Measurements from ENCODE around the gene TRERF1.

The TRERF1 gene

DNA sequence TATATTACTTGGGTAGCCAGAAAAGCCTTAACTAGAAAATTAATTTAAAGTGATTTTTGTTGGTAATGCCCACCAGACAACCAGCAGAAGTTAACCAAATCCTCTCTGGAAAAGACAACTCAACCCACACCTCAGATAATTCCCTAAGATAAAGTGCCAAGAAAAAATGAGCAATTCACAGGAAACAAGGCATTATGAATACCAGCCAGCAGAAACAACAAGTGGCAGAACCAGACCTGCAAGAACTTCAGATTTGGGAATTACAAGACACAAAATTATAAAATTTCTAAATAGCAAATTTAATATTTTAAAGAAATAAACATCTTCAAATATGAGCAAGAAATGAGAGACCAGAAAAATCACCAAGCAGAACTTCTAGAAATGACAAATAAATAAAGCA lies 154.1 kb downstream of the TRERF1 start:
- DNase-seq (ENCODE audit: low read depth) = no peak
- TF ChIP-seq, protein P1, sequence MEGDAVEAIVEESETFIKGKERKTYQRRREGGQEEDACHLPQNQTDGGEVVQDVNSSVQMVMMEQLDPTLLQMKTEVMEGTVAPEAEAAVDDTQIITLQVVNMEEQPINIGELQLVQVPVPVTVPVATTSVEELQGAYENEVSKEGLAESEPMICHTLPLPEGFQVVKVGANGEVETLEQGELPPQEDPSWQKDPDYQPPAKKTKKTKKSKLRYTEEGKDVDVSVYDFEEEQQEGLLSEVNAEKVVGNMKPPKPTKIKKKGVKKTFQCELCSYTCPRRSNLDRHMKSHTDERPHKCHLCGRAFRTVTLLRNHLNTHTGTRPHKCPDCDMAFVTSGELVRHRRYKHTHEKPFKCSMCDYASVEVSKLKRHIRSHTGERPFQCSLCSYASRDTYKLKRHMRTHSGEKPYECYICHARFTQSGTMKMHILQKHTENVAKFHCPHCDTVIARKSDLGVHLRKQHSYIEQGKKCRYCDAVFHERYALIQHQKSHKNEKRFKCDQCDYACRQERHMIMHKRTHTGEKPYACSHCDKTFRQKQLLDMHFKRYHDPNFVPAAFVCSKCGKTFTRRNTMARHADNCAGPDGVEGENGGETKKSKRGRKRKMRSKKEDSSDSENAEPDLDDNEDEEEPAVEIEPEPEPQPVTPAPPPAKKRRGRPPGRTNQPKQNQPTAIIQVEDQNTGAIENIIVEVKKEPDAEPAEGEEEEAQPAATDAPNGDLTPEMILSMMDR (IDR thresholded peaks at IDR 0.05; ENCODE audit: insufficient read depth, low read depth, low read length, missing control alignments) = no peak
- no peak overlapping the region for H3K4me3 ChIP-seq (ENCODE audit: low read depth, low read length)

DNA sequence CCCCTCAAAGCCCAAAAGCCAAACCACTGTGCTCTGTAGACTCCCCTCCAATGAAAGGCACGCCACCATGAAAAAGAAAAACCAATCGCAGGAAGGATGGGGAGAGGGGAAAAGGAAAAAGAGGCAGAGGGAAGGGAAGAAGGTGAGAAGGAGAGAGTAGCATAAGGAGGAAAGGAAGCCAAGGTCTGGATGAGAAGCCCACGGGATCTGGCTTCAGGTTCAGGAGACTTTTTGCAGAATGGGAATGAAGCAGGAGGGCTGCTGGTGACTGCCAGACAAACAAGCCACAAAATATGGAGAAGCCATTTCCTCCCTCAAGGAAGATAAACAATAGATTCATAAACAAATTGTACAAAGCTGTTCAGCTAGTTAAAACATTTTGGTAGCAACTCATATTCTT lies 155.1 kb downstream of the TRERF1 start:
- DNase-seq (ENCODE audit: low read depth) = no peak
- no peak overlapping the region for H3K4me3 ChIP-seq (ENCODE audit: low read depth, low read length)
- TF ChIP-seq, protein P1 (IDR thresholded peaks at IDR 0.05; ENCODE audit: insufficient read depth, low read depth, low read length, missing control alignments) = no peak

DNA sequence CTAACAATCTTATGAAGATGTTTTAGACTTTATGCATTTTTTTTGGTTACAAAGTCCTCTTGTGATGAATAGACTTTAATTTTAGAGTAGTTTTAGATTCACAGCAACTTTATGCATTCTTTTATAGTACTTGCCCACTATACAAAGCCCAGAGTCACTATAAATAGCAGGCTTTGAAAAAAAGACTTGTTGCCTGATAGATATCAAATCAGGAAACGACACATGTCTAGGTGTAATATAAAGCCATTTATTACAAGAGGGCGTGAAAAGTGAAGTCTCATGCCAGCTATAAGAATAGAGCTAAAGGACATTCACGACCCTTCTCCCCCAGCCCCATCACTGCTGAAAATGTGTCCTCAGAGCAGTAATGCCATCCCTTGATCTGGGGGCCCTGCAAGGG lies 156.0 kb downstream of the TRERF1 start:
- H3K4me3 ChIP-seq (ENCODE audit: low read depth, low read length) = no peak overlapping the region

DNA sequence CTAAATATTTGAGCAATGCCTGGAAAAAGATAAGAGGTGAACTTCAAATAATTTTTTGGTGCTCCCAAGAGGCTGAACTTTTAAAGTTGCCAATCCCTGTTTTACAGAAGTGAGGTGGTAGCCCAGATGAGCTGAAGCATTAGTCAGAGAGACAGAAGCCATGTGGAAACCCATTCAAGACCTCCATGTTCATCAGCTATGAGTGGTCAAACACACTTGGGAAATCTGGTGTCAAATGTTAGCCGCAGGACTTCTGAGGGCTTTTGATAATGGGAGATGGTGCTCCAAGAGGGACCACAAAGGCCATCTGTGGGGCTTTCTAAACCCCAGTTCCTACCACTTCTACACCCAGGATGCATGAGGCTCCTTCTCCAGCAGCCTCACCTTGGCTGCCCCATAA lies 156.5 kb downstream of the TRERF1 start:
- DNase-seq (ENCODE audit: low read depth) = no peak
- no peak overlapping the region for H3K4me3 ChIP-seq (ENCODE audit: low read depth, low read length)
- TF ChIP-seq, protein P1 (IDR thresholded peaks at IDR 0.05; ENCODE audit: insufficient read depth, low read depth, low read length, missing control alignments) = no peak

More for the DNA sequence above, 156.0 kb downstream of the TRERF1 start:
- TF ChIP-seq, protein P1 (IDR thresholded peaks at IDR 0.05; ENCODE audit: insufficient read depth, low read depth, low read length, missing control alignments) = no peak
- no peak for DNase-seq (ENCODE audit: low read depth)

DNA sequence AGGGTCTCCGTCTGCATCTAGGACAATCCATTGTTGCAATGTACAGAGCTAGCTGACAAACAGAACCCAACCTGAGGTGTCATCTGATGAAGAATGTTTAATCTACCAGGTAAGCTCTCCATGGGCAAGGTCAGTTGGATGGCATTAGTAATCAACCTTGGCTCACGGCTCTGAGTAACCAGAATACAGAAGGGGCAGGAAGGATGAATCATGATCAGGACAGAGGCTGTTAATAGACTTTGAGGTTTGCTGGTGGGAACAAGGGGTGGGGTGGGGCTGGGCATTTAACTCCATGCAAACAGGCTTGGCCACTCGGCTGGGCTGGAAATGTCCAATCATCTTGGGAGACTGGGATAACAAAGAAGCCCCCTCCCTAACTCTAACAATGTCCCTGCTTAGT lies 157.0 kb downstream of the TRERF1 start:
- TF ChIP-seq, protein P1 (IDR thresholded peaks at IDR 0.05; ENCODE audit: insufficient read depth, low read depth, low read length, missing control alignments) = no peak
- H3K4me3 ChIP-seq (ENCODE audit: low read depth, low read length) = no peak overlapping the region
- no peak for DNase-seq (ENCODE audit: low read depth)

DNA sequence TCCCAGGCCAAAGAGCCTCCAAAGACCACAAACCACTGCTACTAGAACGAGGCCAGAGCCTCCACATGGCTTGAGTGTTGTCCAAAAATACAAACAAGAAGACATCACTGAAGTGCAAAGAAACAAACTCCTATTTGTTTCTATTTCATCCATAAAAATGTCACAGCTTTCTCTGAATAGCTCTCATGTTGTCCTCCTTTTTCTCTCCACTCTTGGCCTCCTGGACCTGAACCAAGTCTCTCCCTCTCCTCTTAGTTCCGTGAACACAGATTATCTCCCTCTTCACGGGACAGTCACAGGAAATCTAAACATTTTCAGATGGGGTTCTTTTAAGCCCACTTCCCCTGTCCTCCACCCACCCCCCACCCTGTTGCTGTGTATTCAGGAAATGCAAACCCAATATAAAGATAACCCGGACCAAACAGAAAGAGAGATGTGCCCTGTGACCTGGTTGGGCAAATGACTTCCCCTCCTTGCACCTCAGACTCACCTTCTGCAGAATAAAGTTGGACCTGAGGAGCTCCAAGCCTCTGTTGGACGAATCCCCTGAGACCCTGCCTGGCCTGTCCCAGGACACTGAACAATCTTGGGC lies 158.2 kb downstream of the TRERF1 start:
- H3K4me3 ChIP-seq (ENCODE audit: low read depth, low read length) = no peak overlapping the region
- TF ChIP-seq, protein P1 (IDR thresholded peaks at IDR 0.05; ENCODE audit: insufficient read depth, low read depth, low read length, missing control alignments) = no peak
- no peak for DNase-seq (ENCODE audit: low read depth)
